ENCODE measurements around the gene TMEM165.

TMEM165 gene

GRCh38 chr4:55468724-55469123 is 73.0 kb downstream of the TMEM165 start:
- no peak for DNase-seq

GRCh38 chr4:55469979-55470378 is 74.2 kb downstream of the TMEM165 start:
- DNase-seq: no peak

Measured in Kasumi-1 (cell line).